ENCODE results near the gene SMIM8. TPM values are rescaled to one million over a fixed set of nuclear protein-coding genes. Genes with fewer than 3 reads are reported as not detected.

The SMIM8 gene
- total RNA-seq, 1 experiment from 2014 or later, result 10.8 TPM

GRCh38 chr6:87322304-87323212 is at the start of gene SMIM8 (continued):
- TF ChIP-seq USF2 (CRISPR knock-in tag; IDR thresholded peaks at IDR 0.05) (no peak), NR2C2 (CRISPR knock-in tag; IDR thresholded peaks at IDR 0.05) (no peak), ZMAT4 (CRISPR knock-in tag; IDR thresholded peaks at IDR 0.05) (no peak), STAT6 (CRISPR knock-in tag; conservative IDR thresholded peaks at IDR 0.05; ENCODE audit: low read depth) (no peak), CDX4 (CRISPR knock-in tag; IDR thresholded peaks at IDR 0.05; ENCODE audit: borderline replicate concordance) (no peak), FOXJ3 (CRISPR knock-in tag; IDR thresholded peaks at IDR 0.05; ENCODE audit: borderline replicate concordance) (no peak), GRHL2 (CRISPR knock-in tag; IDR thresholded peaks at IDR 0.05; ENCODE audit: insufficient replicate concordance, severe bottlenecking) (no peak), NR3C1 (CRISPR knock-in tag; conservative IDR thresholded peaks at IDR 0.05; ENCODE audit: low read depth) (no peak), CREM (CRISPR knock-in tag; IDR thresholded peaks at IDR 0.05) (peak; percentile 80), NR1H2 (CRISPR knock-in tag; IDR thresholded peaks at IDR 0.05) (no peak), ESRRA (CRISPR knock-in tag; IDR thresholded peaks at IDR 0.05; ENCODE audit: borderline replicate concordance) (peak; percentile 92), NFYB (CRISPR knock-in tag; conservative IDR thresholded peaks at IDR 0.05; ENCODE audit: low read depth) (no peak), ERG (CRISPR knock-in tag; IDR thresholded peaks at IDR 0.05) (no peak), ZNF416 (CRISPR knock-in tag; IDR thresholded peaks at IDR 0.05) (0 out of 2 replicates have a peak, but pooled peaks have one; percentile 45), ZNF532 (CRISPR knock-in tag; IDR thresholded peaks at IDR 0.05; ENCODE audit: borderline replicate concordance) (no peak), IRF2 (CRISPR knock-in tag; IDR thresholded peaks at IDR 0.05; ENCODE audit: borderline replicate concordance, low read depth) (no peak), RELA (CRISPR knock-in tag; IDR thresholded peaks at IDR 0.05; ENCODE audit: borderline replicate concordance) (no peak), ZNF396 (CRISPR knock-in tag; IDR thresholded peaks at IDR 0.05; ENCODE audit: borderline replicate concordance) (no peak; the same call in 1 of the 2 replicates), ZNF219 (CRISPR knock-in tag; IDR thresholded peaks at IDR 0.05; ENCODE audit: borderline replicate concordance) (no peak), TEAD4 (CRISPR knock-in tag; IDR thresholded peaks at IDR 0.05) (no peak), RORB (CRISPR knock-in tag; IDR thresholded peaks at IDR 0.05) (no peak), CTCF (IDR thresholded peaks at IDR 0.05) (peak; percentile 87), SOX15 (CRISPR knock-in tag; IDR thresholded peaks at IDR 0.05) (no peak)
